Prostate gland (tissue), 2 donors: Measurements from ENCODE around the gene RAB3IP.

Experiments
- POLR2A ChIP-seq: fragments of 450-650 bp; IDR thresholded peaks from one replicate; pipeline ENCODE4 v1.6.1; 2016; ENCODE audit warnings: antibody characterized with exemption, mild to moderate bottlenecking
- POLR2AphosphoS5 ChIP-seq: sonication (generic); formaldehyde crosslinking; IDR thresholded peaks from one replicate; pipeline ENCODE4 v1.6.1; 2017; ENCODE audit warnings: antibody characterized with exemption
- TF ChIP-seq, protein P1 (sequence below), 4 experiments: fragments of 200-600 bp in 2 of 4; fragments of 450-650 bp in 2 of 4; sonication (generic) in 2 of 4; IDR thresholded peaks; 1 replicate in 3 of 4; 2 replicates in 1 of 4; pipeline ENCODE4 v1.5.1; 2016 to 2019; ENCODE audit warnings: antibody characterized with exemption in 4 of 4, mild to moderate bottlenecking in 2 of 4, moderate library complexity in 2 of 4

DNA sequence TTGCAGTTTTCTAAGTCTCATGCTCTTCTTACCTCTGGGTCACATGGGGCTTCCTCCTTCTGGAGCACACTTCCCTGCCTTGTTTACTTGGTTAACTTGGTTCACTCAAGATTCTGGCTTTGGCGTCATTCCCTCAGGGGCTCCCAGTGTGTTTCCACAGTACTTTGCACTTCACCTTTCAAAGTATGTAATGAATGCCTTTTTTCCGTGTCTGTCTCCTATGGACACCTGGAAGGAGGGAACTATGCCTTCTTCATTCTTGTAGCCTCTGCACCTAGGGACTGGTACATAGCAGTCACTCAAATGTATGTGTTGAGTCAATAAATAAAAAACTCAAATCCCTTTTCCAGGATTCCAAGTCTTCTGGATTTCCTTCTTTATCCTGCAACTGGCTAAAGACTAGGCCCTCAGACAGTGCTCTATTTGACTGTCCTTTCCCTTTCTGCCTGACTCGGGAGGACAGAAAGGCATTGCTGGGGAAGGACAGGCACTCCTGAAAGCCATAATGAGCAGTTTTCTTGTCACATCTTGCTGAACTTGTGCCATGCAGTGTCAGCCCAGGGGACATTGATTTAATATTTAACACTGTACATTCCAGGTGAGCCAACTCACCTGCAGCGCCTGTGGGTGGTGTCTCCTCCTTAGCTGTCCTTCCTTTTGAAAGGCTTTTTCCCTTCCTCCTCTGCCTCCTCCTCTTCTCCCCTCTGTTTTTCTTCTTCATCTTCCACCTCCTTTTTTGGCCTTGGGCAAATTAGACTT, 99.2 kb downstream of the RAB3IP start:
- TF ChIP-seq, protein P1, sequence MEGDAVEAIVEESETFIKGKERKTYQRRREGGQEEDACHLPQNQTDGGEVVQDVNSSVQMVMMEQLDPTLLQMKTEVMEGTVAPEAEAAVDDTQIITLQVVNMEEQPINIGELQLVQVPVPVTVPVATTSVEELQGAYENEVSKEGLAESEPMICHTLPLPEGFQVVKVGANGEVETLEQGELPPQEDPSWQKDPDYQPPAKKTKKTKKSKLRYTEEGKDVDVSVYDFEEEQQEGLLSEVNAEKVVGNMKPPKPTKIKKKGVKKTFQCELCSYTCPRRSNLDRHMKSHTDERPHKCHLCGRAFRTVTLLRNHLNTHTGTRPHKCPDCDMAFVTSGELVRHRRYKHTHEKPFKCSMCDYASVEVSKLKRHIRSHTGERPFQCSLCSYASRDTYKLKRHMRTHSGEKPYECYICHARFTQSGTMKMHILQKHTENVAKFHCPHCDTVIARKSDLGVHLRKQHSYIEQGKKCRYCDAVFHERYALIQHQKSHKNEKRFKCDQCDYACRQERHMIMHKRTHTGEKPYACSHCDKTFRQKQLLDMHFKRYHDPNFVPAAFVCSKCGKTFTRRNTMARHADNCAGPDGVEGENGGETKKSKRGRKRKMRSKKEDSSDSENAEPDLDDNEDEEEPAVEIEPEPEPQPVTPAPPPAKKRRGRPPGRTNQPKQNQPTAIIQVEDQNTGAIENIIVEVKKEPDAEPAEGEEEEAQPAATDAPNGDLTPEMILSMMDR (IDR thresholded peaks at IDR 0.05): no peak
- no peak for TF ChIP-seq POLR2AphosphoS5
- no peak for TF ChIP-seq POLR2A
